ENCODE results near the gene LLCFC1.
"Not testable (repeated sequence)": the region's sequence is repeated elsewhere in the genome, so short reads cannot be mapped to it uniquely, and the experiment has no call there.

Gene LLCFC1

DNA sequence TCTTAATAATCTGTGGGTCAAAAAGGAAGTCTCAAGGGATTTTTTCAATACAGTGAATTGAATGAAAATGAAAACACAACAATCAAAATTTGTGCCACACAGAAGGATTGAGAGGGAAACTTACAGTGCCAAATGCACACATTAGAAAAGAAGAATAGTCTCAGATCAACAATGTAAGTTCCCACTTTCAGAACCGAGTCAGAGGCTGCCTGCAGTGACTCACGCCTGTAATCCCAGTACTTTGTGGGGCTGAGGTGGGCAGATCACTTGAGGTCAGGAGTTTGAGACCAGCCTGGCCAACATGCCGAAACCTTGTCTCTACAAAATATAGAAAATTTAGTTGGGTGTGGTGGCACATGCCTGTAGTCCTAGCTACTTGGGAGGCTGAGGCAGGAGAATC is 35.3 kb downstream of the LLCFC1 start:
- TF ChIP-seq ZFX (IDR thresholded peaks at IDR 0.05; ENCODE audit: borderline replicate concordance) (no peak), CTCF (IDR thresholded peaks at IDR 0.05) (no peak)
- no peak overlapping the region for H3K27ac ChIP-seq

DNA sequence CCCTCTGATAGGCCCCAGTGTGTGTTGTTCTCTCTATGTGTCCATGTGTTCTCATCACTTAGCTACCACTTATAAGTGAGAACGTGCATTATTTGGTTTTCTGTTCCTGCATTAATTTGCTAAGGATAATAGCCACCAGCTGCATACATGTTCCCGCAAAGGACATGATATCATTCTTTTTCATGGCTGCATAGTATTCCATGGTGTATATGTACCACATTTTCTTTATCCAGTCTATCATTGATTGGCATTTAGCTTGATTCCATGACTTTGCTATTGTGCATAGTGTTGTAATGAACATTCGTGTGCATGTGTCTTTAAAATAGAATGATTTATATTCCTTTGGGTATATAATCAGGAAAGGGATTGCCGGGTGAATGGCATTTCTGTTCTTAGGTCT is 39.1 kb downstream of the LLCFC1 start:
- H3K27ac ChIP-seq: not testable (repeated sequence)

GRCh38 chr7:142983825-142984224 is 44.5 kb downstream of the LLCFC1 start:
- H3K27ac ChIP-seq: no peak overlapping the region
- TF ChIP-seq CTCF (IDR thresholded peaks at IDR 0.05) (no peak), ZFX (IDR thresholded peaks at IDR 0.05; ENCODE audit: borderline replicate concordance) (no peak)

GRCh38 chr7:142984297-142984696 is 45.0 kb downstream of the LLCFC1 start:
- no peak for TF ChIP-seq CTCF (IDR thresholded peaks at IDR 0.05)
- no peak overlapping the region for H3K27ac ChIP-seq
